Heart left ventricle (tissue), 16 donors: ENCODE results near the gene TIMM22. TPM values are rescaled to one million over a fixed set of nuclear protein-coding genes. Genes with fewer than 3 reads are reported as not detected.
"Not testable (repeated sequence)": the region's sequence is repeated elsewhere in the genome, so short reads cannot be mapped to it uniquely, and the experiment has no call there.

ENCODE experiments used
- ATAC-seq, 4 donors: fragments of 200-7000 bp; cut with Tn5 transposase; one replicate each; pipeline ENCODE4 v1.9.1; 2020 to 2022; ENCODE audit warnings: moderate library complexity in 4 of 4, mild to moderate bottlenecking in 3 of 4, moderate number of reproducible peaks in 1 of 4
- DNase-seq, 5 donors: peaks; one replicate each; pipeline ENCODE4 v3.0.0-alpha.2; 2020
- H3K27ac ChIP-seq, 12 donors: fragments of 200-600 bp; sonication (generic) in 4 of 12; one replicate each; pipeline versions ENCODE4 v1.5.0 to v1.8.0; 2016 to 2022; ENCODE audit warnings: mild to moderate bottlenecking in 2 of 12
- H3K27me3 ChIP-seq, 9 donors: fragments of 200-600 bp; sonication (generic) in 2 of 9; one replicate each; pipeline versions ENCODE4 v1.5.1 to v1.8.0; 2016 to 2022; ENCODE audit warnings: mild to moderate bottlenecking in 3 of 9
- H3K36me3 ChIP-seq, 9 donors: fragments of 200-600 bp; sonication (generic) in 2 of 9; one replicate each; pipeline versions ENCODE4 v1.5.0 to v1.8.0; 2018 to 2022; ENCODE audit warnings: mild to moderate bottlenecking in 2 of 9
- H3K4me1 ChIP-seq, 12 donors: fragments of 200-600 bp; sonication (generic) in 4 of 12; one replicate each; pipeline versions ENCODE4 v1.5.0 to v1.8.0; 2016 to 2022; ENCODE audit warnings: mild to moderate bottlenecking in 3 of 12
- H3K4me3 ChIP-seq, 12 donors: fragments of 200-600 bp; sonication (generic) in 4 of 12; one replicate each; pipeline versions ENCODE4 v1.5.0 to v1.8.0; 2017 to 2022; ENCODE audit warnings: mild to moderate bottlenecking in 9 of 12, moderate library complexity in 4 of 12
- H3K9me3 ChIP-seq, 12 donors: fragments of 200-600 bp; sonication (generic) in 4 of 12; one replicate each; pipeline versions ENCODE4 v1.5.0 to v1.8.0; 2016 to 2022; ENCODE audit warnings: mild to moderate bottlenecking in 1 of 12
- POLR2A ChIP-seq, 2 donors: fragments of 450-650 bp; IDR thresholded peaks; one replicate each; pipeline ENCODE4 v1.6.1; 2017; ENCODE audit warnings: antibody characterized with exemption in 2 of 2, mild to moderate bottlenecking in 2 of 2, moderate library complexity in 2 of 2
- WGBS, 4 donors: extraction: QIAGEN DNeasy Blood & Tissue Kit in 2 of 4; methylation state at CpG; one replicate each; pipeline versions ENCODE4 v1.1.5 to v1.1.7; 2013 to 2018; 5-methylcytosine and 5-hydroxymethylcytosine counted together
- intact Hi-C, 10 donors: fragments of 100-400 bp; cut with DNase I; formaldehyde crosslinking; loops; one replicate each; pipeline versions ENCODE4 v1.11.1 to v1.14.2; 2022
- polyA plus RNA-seq, 2 donors: library from polyadenylated mRNA; stranded (reverse); fragments of 200-250 nt; gene quantifications; one replicate each; pipeline ENCODE4 v1.2.3, GENCODE V29; 2013
- total RNA-seq, 9 donors: library from RNA; depleted of rRNA in 2 of 9; stranded (reverse); fragments of >200 nt in 2 of 9; fragmentation: NEBNext Ultra II Directional in 3 of 9; extraction: Animal tissue kit (Norgen Biotek cat#: 25700) in 3 of 9; gene quantifications; one replicate each; pipeline versions ENCODE4 v1.1.0 to v1.2.4, GENCODE V29; 2016 to 2023
- TF ChIP-seq, protein P1 (sequence below), 12 donors: fragments of 200-600 bp; sonication (generic) in 4 of 12; IDR thresholded peaks; one replicate each; pipeline versions ENCODE4 v1.5.0 to v1.8.0; 2018 to 2022; ENCODE audit warnings: antibody characterized with exemption in 12 of 12, mild to moderate bottlenecking in 5 of 12
- donor health status: ischemic (EF 13 %, LVEDD 7.1; RV severe dilation, severe dysfunction).
- donor health status: healthy with polysubstance abuse.
- donor health status: DM: no; HTN: yes; CAD: no.
- donor health status: DM: no; HTN: no; CAD: no.
- donor health status: ischemic (EF 25% LVEDD 6.9; RV normal size, moderate dysfunction).
- donor health status: ischemic (EF 25% LVEDD 5.7; RV mildly dilated, moderate dysfunction).
- donor health status: healthy.
- donor health status: DM: yes; HTN: yes; CAD: no.
- donor health status: ischemic (EF 35%, LVEDD 5.7; RV mildly dilated, moderate dysfunction).
- donor health status: nonischemic (EF 11% LVEDD 7.7; RV severe dilation, severe dysfunction).
- donor health status: DM: yes; HTN: yes; CAD: no.
- donor health status: PGD.
- donor health status: ischemic (EF 29% LVEDD 5.4; RV normal size, mild dysfunction).
- donor health status: nonischemic (EF 23%, LVEDD 6.1; RV moderate dilation, normal function).

TIMM22 gene
- total and polyA plus RNA-seq, 11 donors = 12.5 to 20.4 (median 16.5) TPM

- DNase-seq (peak in 1 of 5 donors; percentile 3), ATAC-seq (no peak)
- H3K9me3 ChIP-seq = no peaks in the 10 kb centered on the region
- no peak for TF ChIP-seq POLR2A (IDR thresholded peaks at IDR 0.05)
- TF ChIP-seq, protein P1, sequence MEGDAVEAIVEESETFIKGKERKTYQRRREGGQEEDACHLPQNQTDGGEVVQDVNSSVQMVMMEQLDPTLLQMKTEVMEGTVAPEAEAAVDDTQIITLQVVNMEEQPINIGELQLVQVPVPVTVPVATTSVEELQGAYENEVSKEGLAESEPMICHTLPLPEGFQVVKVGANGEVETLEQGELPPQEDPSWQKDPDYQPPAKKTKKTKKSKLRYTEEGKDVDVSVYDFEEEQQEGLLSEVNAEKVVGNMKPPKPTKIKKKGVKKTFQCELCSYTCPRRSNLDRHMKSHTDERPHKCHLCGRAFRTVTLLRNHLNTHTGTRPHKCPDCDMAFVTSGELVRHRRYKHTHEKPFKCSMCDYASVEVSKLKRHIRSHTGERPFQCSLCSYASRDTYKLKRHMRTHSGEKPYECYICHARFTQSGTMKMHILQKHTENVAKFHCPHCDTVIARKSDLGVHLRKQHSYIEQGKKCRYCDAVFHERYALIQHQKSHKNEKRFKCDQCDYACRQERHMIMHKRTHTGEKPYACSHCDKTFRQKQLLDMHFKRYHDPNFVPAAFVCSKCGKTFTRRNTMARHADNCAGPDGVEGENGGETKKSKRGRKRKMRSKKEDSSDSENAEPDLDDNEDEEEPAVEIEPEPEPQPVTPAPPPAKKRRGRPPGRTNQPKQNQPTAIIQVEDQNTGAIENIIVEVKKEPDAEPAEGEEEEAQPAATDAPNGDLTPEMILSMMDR (IDR thresholded peaks at IDR 0.05) = no peak
- no peaks in the 10 kb centered on the region for H3K36me3 ChIP-seq
- WGBS, 4 donors = 88 to 95% (median 94%) methylated on average over 24 of the region's 24 CpGs
- H3K27me3 ChIP-seq = no peaks in the 10 kb centered on the region
- intact Hi-C loops = no loop called here
- H3K27ac ChIP-seq = peak overlapping the region in 1 of 12 donors; percentile 82
- H3K4me1 ChIP-seq = no peaks in the 10 kb centered on the region
- no peak overlapping the region for H3K4me3 ChIP-seq
These were observed 27.9 kb upstream of the TIMM22 start for GRCh38 chr17:968812-969730.

DNA sequence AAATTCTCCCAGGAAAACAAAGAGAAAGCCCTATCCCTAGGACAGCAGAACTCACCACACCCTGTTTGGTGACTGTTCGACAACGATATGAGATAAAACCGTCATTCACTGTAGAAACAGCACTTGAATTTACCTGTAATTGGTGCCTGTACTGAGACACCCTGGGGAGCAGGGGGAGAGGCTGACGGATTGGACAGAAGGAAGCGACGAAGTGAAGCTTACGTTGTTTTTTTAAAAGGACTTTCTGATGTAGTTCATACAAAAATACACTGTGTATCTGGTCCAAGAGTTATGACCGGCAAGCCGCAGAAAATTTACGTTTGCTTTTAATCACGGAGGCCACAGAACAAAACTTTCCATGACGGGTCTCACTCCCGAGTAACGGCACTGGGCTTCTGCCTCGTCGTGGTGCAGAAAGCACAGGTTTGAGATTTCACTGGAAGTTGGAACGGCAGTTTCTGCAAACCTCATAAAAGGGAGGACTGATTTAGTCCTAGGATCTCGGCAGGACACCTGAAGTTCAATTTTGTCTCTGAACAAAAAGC lies 27.0 kb upstream of the TIMM22 start:
- Histone ChIP-seq H3K27ac (peak overlapping the region in 1 of 12 donors; percentile 82), H3K4me1 (peaks cover 0 to 2% (median 0%) of the 10 kb centered on the region in 12 donors), H3K9me3 (no peaks in the 10 kb centered on the region), H3K36me3 (no peaks in the 10 kb centered on the region), H3K27me3 (no peaks in the 10 kb centered on the region), H3K4me3 (no peak overlapping the region)
- intact Hi-C loops = loop anchor here in 4 of 10 donors (10.0 kb wide), 4 partner anchors 45 to 115 kb away; no protein-coding TSS in a partner anchor
- no peak for TF ChIP-seq POLR2A (IDR thresholded peaks at IDR 0.05)
- TF ChIP-seq, protein P1 (IDR thresholded peaks at IDR 0.05) = no peak
- 72 to 83% (median 80%) methylated on average over 18 of the region's 18 CpGs for WGBS, 4 donors
- ATAC-seq (no peak), DNase-seq (peak in 1 of 5 donors; percentile 19)

DNA sequence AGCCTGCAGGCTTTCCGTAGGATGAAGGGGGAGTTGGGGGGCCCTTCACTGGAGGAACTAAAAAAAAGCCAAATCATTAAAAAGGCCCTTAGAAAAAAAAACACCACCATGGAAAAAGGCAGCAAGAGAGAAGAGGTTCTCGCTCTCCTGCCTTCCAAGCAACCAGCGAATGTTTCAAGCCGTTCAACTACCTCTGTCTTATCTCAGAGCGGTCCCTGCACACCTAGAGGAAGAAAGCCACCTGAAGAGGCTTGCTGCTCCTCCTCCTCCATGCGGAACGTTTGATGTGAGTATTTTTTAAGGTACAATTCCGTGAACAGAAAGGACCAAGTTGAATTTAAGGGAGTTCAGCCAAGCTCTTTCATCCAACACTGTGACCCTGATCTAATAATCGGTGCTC lies 26.6 kb upstream of the TIMM22 start:
- 89 to 92% (median 90%) methylated on average over 9 of the region's 9 CpGs for WGBS, 4 donors
- intact Hi-C loops = loop anchor here in 4 of 10 donors (10.0 kb wide), 4 partner anchors 46 to 116 kb away; no protein-coding TSS in a partner anchor
- no peaks in the 10 kb centered on the region for H3K9me3 ChIP-seq
- no peak overlapping the region for H3K4me3 ChIP-seq
- H3K27ac ChIP-seq = peak overlapping the region in 1 of 12 donors; percentile 82
- DNase-seq (peak in 1 of 5 donors; percentile 12), ATAC-seq (no peak)
- no peaks in the 10 kb centered on the region for H3K27me3 ChIP-seq
- H3K36me3 ChIP-seq = no peaks in the 10 kb centered on the region
- TF ChIP-seq POLR2A (IDR thresholded peaks at IDR 0.05) = no peak
- TF ChIP-seq, protein P1 (IDR thresholded peaks at IDR 0.05) = no peak
- peaks cover 0 to 6% (median 1%) of the 10 kb centered on the region in 12 donors for H3K4me1 ChIP-seq

- H3K27me3 ChIP-seq, H3K9me3 ChIP-seq, H3K36me3 ChIP-seq, ATAC-seq, H3K4me3 ChIP-seq: not testable (repeated sequence)
- 94 to 97% (median 95%) methylated on average over 14 of the region's 14 CpGs for WGBS, 4 donors
- H3K27ac ChIP-seq = peak overlapping the region in 1 of 12 donors; percentile 95
- intact Hi-C loops = loop anchor here in 4 of 10 donors (10.0 kb wide), 4 partner anchors 47 to 117 kb away; no protein-coding TSS in a partner anchor
- DNase-seq = peak in 1 of 5 donors; percentile 26
- peaks cover 0 to 21% (median 1%) of the 10 kb centered on the region in 12 donors for H3K4me1 ChIP-seq
These were observed 25.1 kb upstream of the TIMM22 start for GRCh38 chr17:971861-972260.
